K562 (cell line): ENCODE results near the gene GYG1. TPM values are rescaled to one million over a fixed set of nuclear protein-coding genes. Genes with fewer than 3 reads are reported as not detected.

ENCODE experiments used
- CBX8 ChIP-seq: fragments of 200-600 bp; sonication (generic); IDR thresholded peaks from 2 replicates; pipeline ENCODE4 v1.6.1; 2012; ENCODE audit warnings: borderline replicate concordance, mixed run types, low read depth, mild to moderate bottlenecking, moderate library complexity, mixed read lengths, low read length, control low read depth, inconsistent platforms; ENCODE audit not compliant: poor library complexity, severe bottlenecking; ENCODE audit errors: extremely low read depth
- CREM ChIP-seq: IDR thresholded peaks from 2 replicates; pipeline ENCODE4 v1.6.1; 2014; ENCODE audit warnings: antibody characterized with exemption, low read depth
- E2F4 ChIP-seq: sonication (generic); formaldehyde crosslinking; IDR thresholded peaks from 2 replicates; pipeline ENCODE4 v1.8.0; 2022; ENCODE audit warnings: mild to moderate bottlenecking, low read depth, missing genetic modification reagents
- ETS2 ChIP-seq: IDR thresholded peaks from 2 replicates; pipeline ENCODE4 v1.6.1; 2016; ENCODE audit warnings: borderline replicate concordance, missing genetic modification characterization, mild to moderate bottlenecking, moderate library complexity, missing compliant biosample characterization; ENCODE audit not compliant: poor library complexity, severe bottlenecking
- GABPA ChIP-seq: fragments of 200-800 bp; sonication (Bioruptor generic); conservative IDR thresholded peaks from 2 replicates; pipeline ENCODE4 v1.6.1; 2016; ENCODE audit warnings: low read depth, missing genetic modification characterization, missing compliant biosample characterization
- HSF4 ChIP-seq: fragments of 250-450 bp; sonication (Bioruptor Pico); IDR thresholded peaks from 2 replicates; pipeline ENCODE4 v2.1.2; 2022; ENCODE audit warnings: mild to moderate bottlenecking, moderate library complexity, borderline replicate concordance
- NR2C2 ChIP-seq, 2 experiments: fragments of 200-800 bp in 1 of 2; sonication (Bioruptor generic) in 1 of 2; sonication (generic) in 1 of 2; formaldehyde crosslinking in 1 of 2; IDR thresholded peaks; 2 replicates each; pipeline versions ENCODE4 v1.6.1 to v1.8.0; 2016 to 2022; ENCODE audit warnings: mild to moderate bottlenecking in 1 of 2, missing compliant biosample characterization in 1 of 2, missing genetic modification characterization in 1 of 2, missing genetic modification reagents in 1 of 2
- POLR2H ChIP-seq: IDR thresholded peaks from 2 replicates; pipeline ENCODE4 v1.6.1; 2016; ENCODE audit warnings: missing genetic modification characterization, low read depth, mild to moderate bottlenecking, control low read depth, missing compliant biosample characterization, moderate library complexity
- PREB ChIP-seq: sonication (generic); formaldehyde crosslinking; IDR thresholded peaks from 2 replicates; pipeline ENCODE4 v1.8.1; 2023; ENCODE audit warnings: mild to moderate bottlenecking, missing genetic modification reagents
- PRMT5 ChIP-seq: sonication (generic); formaldehyde crosslinking; IDR thresholded peaks from 2 replicates; pipeline ENCODE4 v1.5.0; 2020; ENCODE audit warnings: missing genetic modification reagents
- SNAPC5 ChIP-seq: fragments of 250-450 bp; sonication (Bioruptor Pico); IDR thresholded peaks from 2 replicates; pipeline ENCODE4 v1.8.0; 2021; ENCODE audit warnings: moderate library complexity, mild to moderate bottlenecking, inconsistent platforms
- SRF ChIP-seq, 2 experiments: fragments of 250-450, 450-650 bp in 1 of 2; sonication (Bioruptor Pico) in 1 of 2; sonication (generic) in 1 of 2; formaldehyde crosslinking; IDR thresholded peaks; 2 replicates each; pipeline versions ENCODE4 v1.5.0 to v1.5.1; 2020 to 2022; ENCODE audit warnings: mild to moderate bottlenecking in 1 of 2, missing genetic modification reagents in 1 of 2
- TAF1 ChIP-seq: IDR thresholded peaks from 2 replicates; pipeline ENCODE4 v1.6.1; 2011; ENCODE audit warnings: mild to moderate bottlenecking, low read length, moderate library complexity; ENCODE audit not compliant: insufficient read depth, control insufficient read depth, severe bottlenecking; ENCODE audit errors: extremely low read depth
- TBP ChIP-seq: optimal IDR thresholded peaks from 2 replicates; pipeline ENCODE3; 2011; ENCODE audit warnings: low read depth, low read length, improper control_type of control experiment
- ZBED1 ChIP-seq: IDR thresholded peaks from 2 replicates; pipeline ENCODE4 v1.6.1; 2014
- ZBTB8A ChIP-seq: fragments of 450-650 bp; IDR thresholded peaks from 2 replicates; pipeline ENCODE4 v1.6.1; 2018; ENCODE audit warnings: mild to moderate bottlenecking, moderate library complexity; ENCODE audit not compliant: partially characterized antibody
- ZC3H8 ChIP-seq: fragments of 450-650 bp; IDR thresholded peaks from 2 replicates; pipeline ENCODE4 v1.6.1; 2017
- ZNF121 ChIP-seq: sonication (generic); formaldehyde crosslinking; conservative IDR thresholded peaks from 2 replicates; pipeline ENCODE4 v1.8.0; 2022; ENCODE audit warnings: missing genetic modification reagents
- ZNF785 ChIP-seq: fragments of 250-450 bp; sonication (Bioruptor Pico); IDR thresholded peaks from 2 replicates; pipeline ENCODE4 v1.4.0; 2020; ENCODE audit warnings: mild to moderate bottlenecking
- ZSCAN32 ChIP-seq: fragments of 450-650 bp; formaldehyde crosslinking; IDR thresholded peaks from 2 replicates; pipeline ENCODE4 v1.4.0; 2020; ENCODE audit warnings: mild to moderate bottlenecking, moderate library complexity
- polyA plus RNA-seq, 8 experiments: library from polyadenylated mRNA; depleted of rRNA in 4 of 8; stranded (reverse) in 5 of 8; unstranded in 3 of 8; fragments of >200 nt; fragmentation: Nextera tagmentation in 2 of 8; fragmentation: Illumina TruSeq in 1 of 8; extraction: Ambion mirVana in 2 of 8; extraction: Trizol in 1 of 8; gene quantifications; 2 replicates each; pipeline versions ENCODE4 v1.2.1 to v1.2.3, GENCODE V29; 2011 to 2014; ENCODE audit warnings: inconsistent platforms in 1 of 8, missing spikeins in 1 of 8
- total RNA-seq, 7 experiments: library from RNA; depleted of rRNA in 6 of 7; stranded (reverse); fragments of >200 nt in 6 of 7; fragmentation: Illumina TruSeq in 2 of 7; extraction: Trizol in 2 of 7; gene quantifications; 2 replicates each; pipeline versions ENCODE4 v1.2.1 to v1.2.3, GENCODE V29; 2011 to 2021; ENCODE audit warnings: low replicate concordance in 1 of 7
- TF ChIP-seq, protein P1 (sequence below): fragments of 450-650 bp; IDR thresholded peaks from 2 replicates; pipeline ENCODE4 v1.6.1; 2016; ENCODE audit warnings: borderline replicate concordance
- TF ChIP-seq, protein P2 (sequence below): fragments of 250-450 bp; sonication (Bioruptor Pico); IDR thresholded peaks from 2 replicates; pipeline ENCODE4 v1.9.0; 2021; ENCODE audit warnings: mild to moderate bottlenecking, inconsistent platforms

GYG1 gene
- total and polyA plus RNA-seq, 9 of the 15 experiments (the other 6 are each of a cell fraction or from before 2014, with no cell fraction given) = 14.6 to 38.4 (median 24.6) TPM

DNA sequence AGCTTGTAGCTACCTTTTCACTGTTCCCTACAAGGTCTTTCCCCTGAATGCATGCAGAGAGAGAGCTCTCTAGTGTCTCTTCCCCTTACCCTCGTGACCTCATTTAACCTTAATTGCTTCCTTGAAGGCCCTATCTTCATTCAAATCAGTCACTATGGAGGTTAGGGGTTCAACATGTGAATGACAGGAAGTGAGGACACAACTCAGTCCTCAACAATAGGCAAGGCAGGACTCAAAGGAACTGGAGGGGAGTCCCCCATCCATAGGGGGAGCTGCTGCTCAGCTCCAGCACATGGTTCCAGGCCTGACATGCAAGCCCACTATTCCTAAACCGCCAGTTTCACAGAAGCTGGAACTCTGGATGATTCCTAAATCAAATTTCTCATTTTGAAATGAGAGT is 33.8 kb upstream of the GYG1 start (continued):
- no peak for TF ChIP-seq E2F4 (CRISPR knock-in tag)
- no peak for TF ChIP-seq HSF4 (CRISPR knock-in tag)
- no peak for TF ChIP-seq ZNF121 (CRISPR knock-in tag)
- no peak for TF ChIP-seq POLR2H (tag)
- TF ChIP-seq PREB = no peak
- TF ChIP-seq, protein P1, sequence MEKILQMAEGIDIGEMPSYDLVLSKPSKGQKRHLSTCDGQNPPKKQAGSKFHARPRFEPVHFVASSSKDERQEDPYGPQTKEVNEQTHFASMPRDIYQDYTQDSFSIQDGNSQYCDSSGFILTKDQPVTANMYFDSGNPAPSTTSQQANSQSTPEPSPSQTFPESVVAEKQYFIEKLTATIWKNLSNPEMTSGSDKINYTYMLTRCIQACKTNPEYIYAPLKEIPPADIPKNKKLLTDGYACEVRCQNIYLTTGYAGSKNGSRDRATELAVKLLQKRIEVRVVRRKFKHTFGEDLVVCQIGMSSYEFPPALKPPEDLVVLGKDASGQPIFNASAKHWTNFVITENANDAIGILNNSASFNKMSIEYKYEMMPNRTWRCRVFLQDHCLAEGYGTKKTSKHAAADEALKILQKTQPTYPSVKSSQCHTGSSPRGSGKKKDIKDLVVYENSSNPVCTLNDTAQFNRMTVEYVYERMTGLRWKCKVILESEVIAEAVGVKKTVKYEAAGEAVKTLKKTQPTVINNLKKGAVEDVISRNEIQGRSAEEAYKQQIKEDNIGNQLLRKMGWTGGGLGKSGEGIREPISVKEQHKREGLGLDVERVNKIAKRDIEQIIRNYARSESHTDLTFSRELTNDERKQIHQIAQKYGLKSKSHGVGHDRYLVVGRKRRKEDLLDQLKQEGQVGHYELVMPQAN = no peak
- TF ChIP-seq SRF (CRISPR knock-in tag; IDR thresholded peaks at IDR 0.05) = no peak
- TF ChIP-seq TAF1 = no peak
- TF ChIP-seq ZBED1 = no peak
- no peak for TF ChIP-seq SNAPC5 (CRISPR knock-in tag)
- no peak for TF ChIP-seq PRMT5
- 0 out of 2 replicates have a peak, but pooled peaks have one; percentile 14 for TF ChIP-seq CREM
- TF ChIP-seq ZNF785 (CRISPR knock-in tag) = no peak
- no peak for TF ChIP-seq CBX8
- peak; percentile 61 for TF ChIP-seq GABPA (tag)
- TF ChIP-seq ETS2 (tag) = no peak
- no peak for TF ChIP-seq ZC3H8
- no peak for TF ChIP-seq ZSCAN32 (CRISPR knock-in tag)
- TF ChIP-seq ZBTB8A = no peak
- TF ChIP-seq, protein P2, sequence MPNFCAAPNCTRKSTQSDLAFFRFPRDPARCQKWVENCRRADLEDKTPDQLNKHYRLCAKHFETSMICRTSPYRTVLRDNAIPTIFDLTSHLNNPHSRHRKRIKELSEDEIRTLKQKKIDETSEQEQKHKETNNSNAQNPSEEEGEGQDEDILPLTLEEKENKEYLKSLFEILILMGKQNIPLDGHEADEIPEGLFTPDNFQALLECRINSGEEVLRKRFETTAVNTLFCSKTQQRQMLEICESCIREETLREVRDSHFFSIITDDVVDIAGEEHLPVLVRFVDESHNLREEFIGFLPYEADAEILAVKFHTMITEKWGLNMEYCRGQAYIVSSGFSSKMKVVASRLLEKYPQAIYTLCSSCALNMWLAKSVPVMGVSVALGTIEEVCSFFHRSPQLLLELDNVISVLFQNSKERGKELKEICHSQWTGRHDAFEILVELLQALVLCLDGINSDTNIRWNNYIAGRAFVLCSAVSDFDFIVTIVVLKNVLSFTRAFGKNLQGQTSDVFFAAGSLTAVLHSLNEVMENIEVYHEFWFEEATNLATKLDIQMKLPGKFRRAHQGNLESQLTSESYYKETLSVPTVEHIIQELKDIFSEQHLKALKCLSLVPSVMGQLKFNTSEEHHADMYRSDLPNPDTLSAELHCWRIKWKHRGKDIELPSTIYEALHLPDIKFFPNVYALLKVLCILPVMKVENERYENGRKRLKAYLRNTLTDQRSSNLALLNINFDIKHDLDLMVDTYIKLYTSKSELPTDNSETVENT (CRISPR knock-in tag) = no peak
- no peak for TF ChIP-seq NR2C2 (CRISPR knock-in tag; IDR thresholded peaks at IDR 0.05)
- TF ChIP-seq NR2C2 (tag; IDR thresholded peaks at IDR 0.05) = peak; percentile 70
- TF ChIP-seq TBP = no peak
